ENCODE measurements around the gene CDYL2.
A peak's percentile ranks its signal among the peaks of the same experiment; 100 is the strongest.

The CDYL2 gene

GRCh38 chr16:80620736-80621605 lies 183.4 kb downstream of the CDYL2 start:
- DNase-seq (ENCODE audit: low spot score) = no peak

GRCh38 chr16:80619824-80620223 lies 184.6 kb downstream of the CDYL2 start:
- no peak for DNase-seq (ENCODE audit: low spot score)

GRCh38 chr16:80618862-80619648 lies 185.3 kb downstream of the CDYL2 start:
- no peak for DNase-seq (ENCODE audit: low spot score)

GRCh38 chr16:80616362-80616761 lies 188.0 kb downstream of the CDYL2 start:
- no peak for DNase-seq (ENCODE audit: low spot score)

GRCh38 chr16:80615735-80616134 lies 188.7 kb downstream of the CDYL2 start:
- no peak for DNase-seq (ENCODE audit: low spot score)

- DNase-seq (ENCODE audit: low spot score) = peak; percentile 59
Measured at GRCh38 chr16:80614908-80615671, 189.3 kb downstream of the CDYL2 start.

- DNase-seq (ENCODE audit: low spot score) = no peak
Measured at GRCh38 chr16:80612461-80613017, 191.9 kb downstream of the CDYL2 start.

- DNase-seq (ENCODE audit: low spot score) = no peak
Measured at GRCh38 chr16:80611930-80612327, 192.5 kb downstream of the CDYL2 start.

GRCh38 chr16:80611171-80611929 lies 193.0 kb downstream of the CDYL2 start:
- DNase-seq (ENCODE audit: low spot score) = no peak

GRCh38 chr16:80610481-80611156 lies 193.8 kb downstream of the CDYL2 start:
- DNase-seq (ENCODE audit: low spot score) = no peak

- DNase-seq (ENCODE audit: low spot score) = no peak
Measured at GRCh38 chr16:80608946-80609345, 195.5 kb downstream of the CDYL2 start.

GRCh38 chr16:80607204-80607603 lies 197.2 kb downstream of the CDYL2 start:
- DNase-seq (ENCODE audit: low spot score) = no peak

GRCh38 chr16:80606221-80606766 lies 198.1 kb downstream of the CDYL2 start:
- DNase-seq (ENCODE audit: low spot score) = no peak

GRCh38 chr16:80604600-80605355 lies 199.6 kb downstream of the CDYL2 start:
- DNase-seq (ENCODE audit: low spot score) = no peak

GRCh38 chr16:80602894-80603293 lies 201.5 kb downstream of the CDYL2 start:
- no peak for DNase-seq (ENCODE audit: low spot score)

GRCh38 chr16:80601182-80601581 lies 203.2 kb downstream of the CDYL2 start:
- DNase-seq (ENCODE audit: low spot score) = no peak

- no peak for DNase-seq (ENCODE audit: low spot score)
Measured at GRCh38 chr16:80599466-80599865, 204.9 kb downstream of the CDYL2 start.

GRCh38 chr16:80596507-80597207 lies 207.7 kb downstream of the CDYL2 start:
- DNase-seq (ENCODE audit: low spot score) = no peak

GRCh38 chr16:80594756-80595155 lies 209.6 kb downstream of the CDYL2 start:
- no peak for DNase-seq (ENCODE audit: low spot score)
